GM21786 (cell line): ENCODE results near the gene MINDY2.
"Not testable (repeated sequence)": the region's sequence is repeated elsewhere in the genome, so short reads cannot be mapped to it uniquely, and the experiment has no call there.

Experiments used
- ATAC-seq: cut with Tn5 transposase; IDR thresholded peaks from one replicate; pipeline ENCODE4 v1.9.1; 2021; ENCODE audit not compliant: unreplicated experiment

MINDY2 gene

DNA sequence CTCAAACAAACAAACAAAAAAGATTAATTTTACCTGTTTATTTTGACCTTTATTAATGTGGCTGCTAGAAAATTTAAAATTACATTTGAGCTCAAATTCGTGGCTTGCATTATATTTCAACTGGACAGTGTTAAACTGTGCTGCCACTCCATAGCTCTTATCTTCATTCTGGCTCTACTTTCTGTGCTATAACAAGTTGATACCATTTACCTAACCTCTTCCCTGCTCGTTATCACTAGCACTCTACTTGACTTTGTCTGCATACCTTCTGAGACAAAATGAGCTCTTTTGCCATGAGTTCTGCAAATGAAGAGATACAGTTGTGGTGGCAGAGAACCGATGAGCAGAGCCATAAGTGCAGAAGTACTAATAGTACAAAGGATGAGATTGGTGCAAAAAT, 26.4 kb downstream of the MINDY2 start:
- no peak for ATAC-seq

DNA sequence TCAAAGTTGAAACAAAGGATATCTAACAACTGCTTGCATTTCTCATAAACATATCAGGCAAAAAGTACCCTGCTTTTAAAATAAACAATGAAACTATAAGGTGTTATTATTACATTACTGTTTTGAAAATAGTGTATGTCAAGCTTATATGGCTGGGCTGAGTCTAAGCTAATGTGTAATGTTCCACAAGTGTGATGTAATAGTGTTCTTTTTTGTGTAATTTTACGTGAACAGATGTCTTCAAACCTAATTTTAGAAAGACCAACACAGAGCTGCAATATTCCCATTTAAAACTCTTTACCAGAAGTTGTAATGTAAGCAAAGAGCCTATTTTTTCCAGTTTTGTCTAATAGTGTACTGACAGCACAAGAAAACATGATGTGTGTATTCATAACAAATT, 34.0 kb downstream of the MINDY2 start:
- ATAC-seq = no peak

DNA sequence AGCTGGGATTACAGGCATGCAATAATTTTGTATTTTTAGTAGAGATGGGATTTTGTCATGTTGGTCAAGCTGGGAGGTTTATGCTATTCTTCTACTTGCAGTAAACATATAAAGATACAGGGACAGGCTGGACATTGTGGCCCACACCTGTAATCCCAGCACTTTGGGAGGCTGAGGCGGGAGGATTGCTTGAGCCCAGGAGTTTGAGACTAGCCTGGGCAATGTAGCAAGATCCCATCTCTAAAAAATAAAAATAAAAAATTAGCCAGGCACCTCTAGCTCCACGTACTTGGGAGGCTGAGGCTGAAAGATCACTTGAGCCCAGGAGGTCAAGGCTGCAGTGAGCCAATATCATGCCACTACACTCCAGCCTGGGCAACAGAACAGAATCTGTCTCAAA, 52.2 kb downstream of the MINDY2 start:
- not testable (repeated sequence) for ATAC-seq

DNA sequence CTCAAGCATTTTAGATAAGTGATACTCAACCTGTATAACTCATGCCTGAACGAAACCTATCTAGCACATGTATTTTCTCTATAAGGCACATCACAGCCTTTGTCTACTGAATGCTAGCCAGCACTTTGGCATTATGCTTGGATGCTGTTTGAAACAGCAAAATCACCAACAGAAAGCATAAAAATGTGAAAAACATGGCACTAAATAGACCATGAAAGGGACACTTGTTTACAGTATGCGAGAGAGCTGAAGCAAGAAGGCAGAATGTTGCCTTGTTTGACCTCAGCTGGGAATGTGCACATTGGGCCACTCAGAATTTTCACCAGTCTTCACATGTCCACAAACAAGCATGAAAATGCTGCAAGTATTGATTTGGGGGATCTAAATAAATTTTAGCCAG, 59.5 kb downstream of the MINDY2 start:
- ATAC-seq = no peak

DNA sequence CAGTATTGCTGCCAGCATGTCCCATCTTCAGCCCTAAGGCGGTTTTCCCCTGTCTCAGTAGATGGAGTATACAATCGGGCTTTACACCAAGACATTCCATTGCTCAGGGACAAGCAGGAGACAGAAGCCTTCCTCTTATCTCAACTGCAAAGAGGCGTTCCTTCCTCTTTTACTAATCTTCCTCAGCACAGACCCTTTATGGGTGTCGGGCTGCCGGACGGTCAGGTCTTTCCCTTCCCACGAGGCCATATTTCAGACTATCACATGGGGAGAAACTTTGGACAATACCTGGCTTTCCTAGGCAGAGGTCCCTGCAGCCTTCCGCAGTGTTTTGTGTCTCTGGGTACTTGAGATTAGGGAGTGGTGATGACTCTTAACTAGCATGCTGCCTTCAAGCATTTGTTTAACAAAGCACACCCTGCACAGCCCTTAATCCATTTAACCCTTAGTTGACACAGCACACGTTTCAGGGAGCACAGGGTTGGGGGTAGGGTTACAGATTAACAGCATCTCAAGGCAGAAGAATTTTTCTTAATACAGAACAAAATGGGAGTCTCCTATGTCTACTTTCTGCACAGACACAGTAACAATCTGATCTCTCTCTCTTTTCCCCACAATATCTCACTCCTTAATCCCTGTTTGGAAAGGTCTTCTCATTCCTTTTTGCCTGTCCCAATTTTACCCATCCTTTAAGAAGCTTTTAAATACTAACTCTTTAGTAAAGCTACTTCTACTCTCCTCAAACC, 62.8 kb downstream of the MINDY2 start:
- not testable (repeated sequence) for ATAC-seq

DNA sequence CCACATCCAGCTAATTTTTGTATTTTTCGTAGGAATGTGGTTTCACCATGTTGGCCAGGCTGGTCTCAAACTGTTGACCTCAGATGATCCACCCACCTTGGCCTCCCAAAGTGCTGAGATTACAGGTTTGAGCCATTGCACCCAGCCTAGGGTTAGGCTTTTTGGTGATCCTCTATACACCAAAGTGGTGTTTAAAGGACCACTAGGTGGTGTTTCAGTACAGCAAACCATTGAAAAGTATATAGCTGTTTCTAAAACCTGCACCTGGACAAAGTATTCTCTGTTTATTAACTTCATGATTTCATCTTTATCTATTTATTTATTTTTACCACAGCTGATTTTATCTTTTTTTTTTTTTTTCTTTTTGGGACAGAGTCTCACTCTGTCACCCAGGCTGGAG, 68.4 kb downstream of the MINDY2 start:
- ATAC-seq = no peak

DNA sequence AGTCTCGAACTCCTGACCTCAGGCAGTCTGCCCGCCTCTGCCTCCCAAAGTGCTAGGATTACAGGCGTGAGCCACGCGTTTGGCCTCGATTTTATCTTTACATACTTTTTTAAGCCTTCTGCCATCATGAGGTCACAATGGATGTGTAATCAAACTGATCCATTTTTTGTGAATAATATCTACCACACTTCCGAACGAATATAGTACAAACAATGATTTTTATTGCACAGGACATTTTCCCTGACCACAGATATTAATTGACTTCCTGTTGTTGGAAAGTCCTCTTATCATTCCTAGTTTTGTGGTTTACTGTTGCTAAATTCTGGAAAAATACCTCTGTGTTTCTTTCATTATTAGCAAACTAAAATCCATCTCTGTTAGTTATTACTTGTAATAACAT, 68.9 kb downstream of the MINDY2 start:
- no peak for ATAC-seq

DNA sequence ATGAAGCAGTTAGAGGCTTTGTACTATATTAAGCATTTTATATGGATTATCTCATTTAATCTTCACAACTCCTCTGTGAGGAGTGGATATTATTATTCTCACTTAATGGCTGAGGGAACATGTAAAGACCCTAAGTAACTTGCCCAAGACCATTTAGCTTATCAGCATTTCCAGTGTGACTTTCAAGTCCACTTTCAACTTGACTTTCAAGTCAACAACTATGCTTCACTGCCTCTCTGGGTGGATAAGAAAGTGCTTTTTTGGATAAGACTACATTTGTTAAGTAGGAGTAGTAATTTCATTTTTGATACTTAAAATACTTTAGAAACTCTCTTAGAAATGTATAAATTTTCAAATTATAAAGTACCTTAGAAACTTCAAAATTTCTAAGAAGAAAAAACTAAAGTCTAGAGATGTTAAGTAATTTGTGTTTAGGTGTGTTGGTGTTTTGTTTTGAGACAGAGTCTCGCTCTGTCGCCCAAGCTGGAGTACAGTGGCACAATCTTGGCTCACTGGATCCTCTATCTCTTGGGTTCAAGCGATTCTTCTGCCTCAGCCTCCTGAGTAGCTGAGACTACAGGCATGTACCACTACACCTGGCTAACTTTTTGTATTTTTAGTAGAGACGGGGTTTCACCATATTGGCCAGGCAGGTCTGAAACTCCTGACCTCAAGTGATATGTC, 71.8 kb downstream of the MINDY2 start:
- no peak for ATAC-seq

DNA sequence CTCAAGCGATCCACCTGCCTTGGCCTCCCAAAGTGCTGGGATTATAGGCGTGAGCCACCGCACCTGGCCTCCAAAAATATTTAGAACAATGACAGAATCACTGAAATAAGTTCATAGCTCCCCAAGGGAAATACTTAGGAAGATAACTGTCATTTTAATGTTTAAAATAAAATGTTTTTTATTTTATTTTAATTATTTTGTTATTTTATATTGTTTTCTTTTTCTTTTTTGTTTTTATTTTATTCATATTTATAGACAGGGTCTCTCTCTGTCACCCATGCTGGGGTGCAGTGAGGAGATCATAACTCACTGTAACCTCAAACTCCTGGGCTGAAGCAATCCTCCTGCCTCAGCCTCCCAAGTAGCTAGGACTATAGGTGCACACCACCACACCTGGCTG, 80.1 kb downstream of the MINDY2 start:
- ATAC-seq = not testable (repeated sequence)

DNA sequence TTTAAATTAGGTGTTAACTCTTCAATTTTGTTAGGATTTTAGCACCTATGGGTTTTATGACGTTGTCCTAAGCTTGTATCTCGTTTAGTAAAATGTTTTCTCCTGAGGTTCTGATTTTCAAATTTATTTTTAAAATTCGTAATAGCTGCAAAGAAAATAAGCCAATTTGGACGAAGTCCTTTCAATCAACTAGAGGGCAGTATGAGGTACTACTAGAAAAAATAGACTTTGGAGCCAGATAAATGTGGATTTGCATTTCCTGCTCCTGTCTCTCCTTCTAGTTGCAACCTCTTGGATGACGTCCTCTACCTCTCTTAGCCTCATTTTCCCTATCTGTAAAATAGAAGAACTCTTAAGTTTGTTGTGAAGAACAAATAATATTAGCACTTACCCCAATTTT, 81.2 kb downstream of the MINDY2 start:
- ATAC-seq = no peak

DNA sequence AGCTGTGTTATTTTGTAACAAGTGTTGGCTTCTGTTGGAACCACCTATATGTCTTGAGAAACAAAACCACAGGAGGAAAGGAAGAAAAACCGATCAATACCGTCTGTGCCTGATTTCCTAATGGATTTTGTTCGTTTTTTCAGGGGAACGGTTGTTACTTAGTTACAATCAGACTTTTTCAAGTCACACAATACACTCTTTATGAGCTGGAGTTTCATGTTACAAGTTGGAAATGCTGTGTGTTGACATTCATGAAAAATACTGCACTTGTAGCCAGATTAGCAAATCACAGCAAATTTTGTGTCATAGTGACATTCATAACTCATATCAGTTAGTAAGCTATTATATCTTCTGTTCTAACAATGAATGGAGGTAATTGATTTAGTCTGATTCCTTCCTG, 83.5 kb downstream of the MINDY2 start:
- ATAC-seq = no peak

DNA sequence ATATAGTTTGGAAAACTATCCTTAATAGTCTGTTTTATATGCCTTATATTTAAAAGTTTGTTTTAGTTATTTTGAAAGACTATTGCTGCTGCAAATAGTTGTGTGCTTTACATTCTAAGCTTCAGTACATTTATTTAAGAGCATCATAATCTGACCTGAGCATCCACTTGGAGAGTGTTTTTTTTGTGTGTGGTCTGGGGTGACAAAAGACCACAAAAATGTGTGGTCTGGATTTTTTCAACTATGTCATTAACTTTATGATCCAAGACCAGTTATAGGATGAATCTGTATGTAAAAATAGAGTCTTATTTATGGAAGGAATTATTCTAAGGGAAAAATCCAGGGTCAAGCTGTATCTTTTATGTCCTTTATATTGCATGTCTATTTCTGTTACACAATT, 85.0 kb downstream of the MINDY2 start:
- ATAC-seq = no peak

DNA sequence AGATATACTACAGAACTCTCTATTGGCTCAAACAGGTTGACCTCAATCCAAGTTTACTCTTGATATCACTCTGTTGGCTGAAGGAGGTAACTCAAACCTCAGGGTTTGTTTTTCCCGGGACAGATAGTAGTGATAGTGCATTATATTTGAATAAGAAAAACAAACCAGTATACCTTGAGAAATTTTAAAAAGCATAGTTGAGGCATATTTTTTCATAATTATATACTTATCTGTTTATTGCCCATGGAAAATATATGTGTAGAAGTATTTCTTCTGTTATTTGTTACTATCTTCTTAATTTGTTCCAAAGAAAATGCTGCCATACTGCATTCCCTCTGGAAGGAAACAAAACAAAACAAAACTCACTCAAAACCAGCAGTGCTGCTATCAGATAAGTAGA, 85.5 kb downstream of the MINDY2 start:
- not testable (repeated sequence) for ATAC-seq

DNA sequence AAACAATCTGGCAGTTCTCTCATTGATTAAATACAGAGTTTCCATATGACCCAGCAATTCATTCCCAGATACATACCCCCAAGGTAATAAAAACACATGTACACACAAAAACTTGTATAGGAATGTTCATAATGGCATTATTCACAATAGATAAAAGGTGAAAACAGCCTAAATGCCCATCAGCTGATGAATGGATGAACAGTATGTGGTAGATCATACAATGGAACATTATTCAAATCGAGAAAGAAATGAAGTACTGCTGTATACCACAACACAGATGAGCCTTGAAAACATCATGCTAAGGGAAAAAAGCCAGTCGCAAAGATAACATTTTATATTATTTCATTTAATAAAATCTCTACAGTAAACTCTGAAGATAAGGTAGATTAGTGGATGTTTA, 91.2 kb downstream of the MINDY2 start:
- ATAC-seq = no peak

DNA sequence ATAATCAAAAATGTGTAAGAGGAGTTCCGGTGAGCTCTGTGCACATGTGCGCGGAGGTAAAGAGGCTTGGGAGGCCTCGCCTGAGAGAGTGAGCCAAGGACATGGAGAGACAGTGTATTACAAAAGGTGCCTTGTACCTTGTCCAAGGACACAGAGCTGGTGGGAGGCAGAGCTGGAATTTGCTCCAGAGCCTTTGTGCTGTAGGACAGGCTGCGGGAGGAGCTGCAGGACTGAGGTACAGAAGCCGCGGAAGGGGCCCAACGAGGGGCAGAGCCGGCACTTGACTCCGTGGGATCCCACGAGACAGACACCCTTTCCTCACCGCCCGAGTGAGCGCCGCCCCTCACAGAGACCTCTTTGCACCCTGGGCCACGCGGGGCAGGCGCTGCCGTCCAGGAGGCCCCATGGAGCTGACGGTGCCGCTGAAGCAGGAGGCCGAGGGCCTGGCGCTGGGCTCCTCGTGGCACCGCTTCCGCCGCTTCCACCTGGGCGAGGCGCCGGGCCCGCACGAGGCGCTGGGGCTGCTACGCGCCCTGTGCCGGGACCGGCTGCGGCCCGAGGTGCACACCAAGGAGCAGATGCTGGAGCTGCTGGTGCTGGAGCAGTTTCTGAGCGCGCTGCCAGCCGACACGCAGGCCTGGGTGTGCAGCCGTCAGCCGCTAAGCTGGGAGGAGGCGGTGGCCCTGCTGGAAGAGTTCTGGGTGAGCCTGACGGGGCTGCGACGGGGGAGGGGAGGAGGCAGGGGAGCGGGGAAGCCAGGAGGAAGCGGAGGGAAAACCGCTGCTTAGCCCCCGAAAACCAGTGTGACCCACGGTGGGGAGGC, 93.7 kb downstream of the MINDY2 start:
- ATAC-seq = no peak

DNA sequence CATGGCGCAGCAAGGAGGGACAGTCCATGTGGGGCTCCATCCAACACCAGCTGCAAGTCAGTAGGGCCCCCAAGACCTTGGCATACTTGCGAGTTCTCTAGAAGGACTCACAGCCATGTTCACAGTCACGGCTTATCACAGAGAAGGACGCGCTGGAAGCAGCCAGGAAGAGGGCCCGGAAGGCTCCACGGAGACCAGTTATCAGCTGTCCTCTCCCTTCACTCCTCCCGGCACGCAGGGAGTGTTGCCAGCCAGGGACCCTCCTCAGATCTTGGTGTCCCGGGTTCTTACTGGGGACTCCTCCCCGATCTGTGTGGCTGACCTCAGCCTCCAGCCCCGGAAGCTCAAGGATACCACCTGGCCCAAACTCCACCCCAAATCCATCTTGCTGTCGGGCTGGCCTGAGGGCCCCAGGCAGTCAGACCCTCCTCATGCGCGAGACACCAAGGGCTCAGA, 94.4 kb downstream of the MINDY2 start:
- no peak for ATAC-seq

DNA sequence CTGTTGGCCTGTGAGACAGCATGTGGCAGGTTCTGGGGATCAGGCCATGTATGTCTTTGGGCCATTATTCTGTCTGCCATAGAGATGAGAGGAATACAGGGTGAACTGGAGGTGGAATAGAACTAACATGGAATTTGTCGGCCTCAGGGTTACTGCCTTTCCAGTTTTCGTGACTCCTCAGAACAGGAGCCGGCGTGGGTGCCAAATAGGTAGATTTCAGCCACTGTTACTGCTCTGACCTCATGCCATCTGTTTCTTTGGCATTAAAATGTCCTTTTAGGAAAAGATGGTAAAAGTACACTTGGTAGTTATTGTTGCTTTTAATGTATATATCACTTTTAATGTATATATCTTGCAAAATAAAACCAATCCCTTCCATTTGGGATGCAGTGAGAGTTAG, 96.8 kb downstream of the MINDY2 start:
- ATAC-seq = no peak

DNA sequence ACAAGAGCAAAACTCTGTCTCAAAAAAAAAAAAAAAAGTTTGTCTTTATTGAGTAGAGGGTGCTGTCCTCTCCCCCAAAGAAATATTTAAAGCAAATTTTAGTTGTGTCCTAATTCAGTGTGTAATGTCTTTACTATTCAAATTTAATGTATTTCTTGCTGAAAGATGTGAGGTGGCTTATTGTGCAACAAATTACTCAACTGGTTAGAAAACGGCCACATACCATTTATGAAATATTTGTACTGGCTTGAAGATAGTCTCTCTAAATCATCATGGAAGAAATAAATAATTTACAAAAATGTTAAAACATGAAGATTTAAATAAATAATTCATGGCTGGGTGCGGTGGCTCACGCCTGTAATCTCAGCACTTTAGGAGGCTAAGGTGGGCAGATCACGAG, 99.3 kb downstream of the MINDY2 start:
- ATAC-seq = no peak

DNA sequence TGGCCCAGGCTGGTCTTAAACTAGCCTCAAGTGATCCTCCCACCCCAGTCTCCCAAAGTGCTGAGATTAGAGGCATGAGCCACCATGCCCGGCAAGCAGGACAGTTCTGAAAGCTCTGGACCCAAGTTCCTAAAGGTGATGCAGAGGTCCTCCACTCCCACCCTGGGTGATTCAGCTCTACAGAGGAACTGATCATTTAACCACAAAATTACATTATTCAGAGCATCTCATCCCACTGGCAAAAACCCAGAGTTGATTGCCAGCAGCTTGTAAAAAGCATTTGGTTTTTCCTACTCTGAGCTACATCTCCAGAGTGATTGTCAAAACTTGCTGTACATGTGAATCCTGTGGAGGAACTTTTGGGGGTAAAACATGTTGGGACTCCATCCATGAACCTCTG, 102.2 kb downstream of the MINDY2 start:
- ATAC-seq = no peak

DNA sequence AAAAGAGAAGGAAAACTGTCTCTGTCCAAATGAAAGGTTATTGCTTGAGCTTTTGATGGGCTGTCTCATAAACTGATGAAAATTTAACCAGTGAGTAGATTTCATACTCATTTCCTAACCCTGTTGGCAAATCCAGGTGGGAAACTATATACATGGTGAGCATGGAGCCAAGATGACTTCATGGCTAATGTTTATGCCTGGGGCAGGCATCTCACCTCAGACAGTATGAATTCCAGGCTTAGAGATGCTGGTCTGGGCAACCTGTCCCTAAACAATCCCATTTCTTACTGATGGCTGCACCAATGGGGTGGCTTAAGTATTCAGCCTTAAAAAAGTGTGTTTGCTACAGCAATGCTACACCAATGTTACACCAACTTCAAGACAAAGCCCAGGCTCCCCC, 104.2 kb downstream of the MINDY2 start:
- no peak for ATAC-seq

DNA sequence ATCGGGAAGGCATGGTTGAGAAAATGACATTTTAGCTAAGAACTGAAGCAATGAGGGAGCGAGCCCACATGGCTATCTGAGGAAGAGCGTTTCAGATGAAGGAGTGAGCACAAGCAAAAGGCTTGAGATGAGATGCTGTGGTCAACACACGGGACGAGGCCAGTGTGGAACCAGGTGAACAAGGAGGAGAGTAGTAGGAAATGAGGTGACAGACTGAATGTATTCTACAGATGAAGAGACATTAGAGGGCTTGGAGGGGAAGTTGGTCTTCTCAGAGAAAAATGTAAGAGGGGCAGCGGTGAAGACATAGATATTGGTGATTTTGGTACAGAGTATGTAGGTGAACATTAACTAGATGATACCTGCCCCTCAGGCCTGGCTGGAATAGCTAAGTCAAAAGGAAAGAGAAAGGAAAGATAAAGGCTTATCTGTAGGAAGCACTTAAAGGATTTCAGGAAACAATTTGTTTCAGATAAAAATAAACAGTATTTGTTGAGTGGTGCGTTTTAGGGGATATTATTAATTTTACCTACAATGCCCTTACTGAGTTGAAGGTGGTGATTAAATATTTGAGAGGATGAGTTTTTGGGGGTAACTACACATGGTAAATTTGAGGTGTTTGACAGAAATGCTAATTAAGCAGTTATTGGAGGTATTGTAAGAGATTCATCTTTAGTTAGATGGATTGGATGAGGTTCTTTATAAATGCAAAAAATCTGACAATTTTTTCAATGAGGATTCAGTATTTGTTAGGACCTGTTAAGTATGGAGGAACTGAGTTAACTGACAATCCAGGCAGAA, 105.4 kb downstream of the MINDY2 start:
- no peak for ATAC-seq
